ENCODE results near the gene IDS.

- TF ChIP-seq EZH2 (IDR thresholded peaks at IDR 0.05) = no peak
- TF ChIP-seq POLR2AphosphoS5 (IDR thresholded peaks at IDR 0.05; ENCODE audit: borderline replicate concordance, low read depth, low read length) = no peak
Observed at GRCh38 chrX:149491812-149492211, 13.3 kb downstream of the IDS start.

All from SK-N-MC (cell line).